22Rv1 (cell line): Measurements from ENCODE around the gene KRTAP19-7.

Experiments
- CTCF ChIP-seq: fragments of 450-650 bp; IDR thresholded peaks from 2 replicates; pipeline ENCODE4 v1.5.1; 2017; ENCODE audit warnings: mild to moderate bottlenecking
- ZFX ChIP-seq: fragments of 450-650 bp; IDR thresholded peaks from 2 replicates; pipeline ENCODE4 v1.6.1; 2017; ENCODE audit warnings: antibody characterized with exemption, borderline replicate concordance

GRCh38 chr21:30577766-30578165 is 16.7 kb upstream of the KRTAP19-7 start:
- TF ChIP-seq CTCF (no peak), ZFX (no peak)
